Sciatic nerve (tissue), 2 donors: Measurements from ENCODE around the gene SLC25A42. TPM values are rescaled to one million over a fixed set of nuclear protein-coding genes. Genes with fewer than 3 reads are reported as not detected.
A peak's percentile ranks its signal among the peaks of the same experiment; 100 is the strongest.
"Not testable (repeated sequence)": the region's sequence is repeated elsewhere in the genome, so short reads cannot be mapped to it uniquely, and the experiment has no call there.

ENCODE experiments used
- ATAC-seq: fragments of 200-7000 bp; cut with Tn5 transposase; one replicate; pipeline ENCODE4 v1.9.1; 2020; ENCODE audit warnings: mild to moderate bottlenecking, moderate library complexity
- DNase-seq: peaks from one replicate; pipeline ENCODE4 v3.0.0-alpha.2; 2020; ENCODE audit warnings: low spot score
- intact Hi-C: fragments of 100-400 bp; cut with DNase I; formaldehyde crosslinking; loops from one replicate; pipeline ENCODE4 v1.14.2; 2022
- total RNA-seq: library from RNA; stranded (reverse); fragmentation: NEBNext Ultra II Directional; extraction: Animal tissue kit (Norgen Biotek cat#: 25700); gene quantifications from one replicate; pipeline ENCODE4 v1.2.1, GENCODE V29; 2021
- donor health status: DM: no; HTN: no; CAD: no.
- donor health status: DM: no; HTN: no; CAD: no.

Gene SLC25A42
- total RNA-seq, 1 donor from 2014 or later, result 14.8 TPM

DNA sequence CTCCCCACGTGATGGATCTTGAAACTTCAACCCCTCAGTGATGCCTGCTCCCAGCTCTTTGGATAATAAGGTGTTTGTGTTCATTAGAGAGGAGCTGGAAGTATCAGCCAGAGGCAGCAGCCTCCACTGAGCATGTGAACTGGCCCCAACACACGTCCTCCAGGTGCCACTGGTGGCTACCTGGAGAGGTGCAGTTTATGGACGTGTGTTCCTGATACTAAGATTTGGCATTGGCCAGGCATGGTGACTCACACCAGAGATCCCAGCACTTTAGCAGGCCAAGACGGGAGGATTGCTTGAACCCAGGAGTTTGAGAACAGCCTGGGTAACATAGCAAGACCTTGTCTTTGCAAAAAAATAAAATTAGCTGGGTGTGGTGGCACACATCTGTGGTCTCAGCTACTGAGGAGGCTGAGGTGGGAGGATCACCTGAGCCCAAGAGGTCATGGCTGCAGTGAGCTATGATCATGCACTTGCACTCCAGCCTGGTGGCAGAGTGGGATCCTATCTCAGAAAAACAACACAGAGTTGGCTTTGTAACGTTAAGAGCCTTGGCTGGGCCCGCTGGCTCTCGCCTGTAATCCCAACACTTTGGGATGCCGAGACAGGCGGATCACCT is 34.4 kb downstream of the SLC25A42 start:
- intact Hi-C loops, result no loop called here
- ATAC-seq (no peak), DNase-seq (no peak)

DNA sequence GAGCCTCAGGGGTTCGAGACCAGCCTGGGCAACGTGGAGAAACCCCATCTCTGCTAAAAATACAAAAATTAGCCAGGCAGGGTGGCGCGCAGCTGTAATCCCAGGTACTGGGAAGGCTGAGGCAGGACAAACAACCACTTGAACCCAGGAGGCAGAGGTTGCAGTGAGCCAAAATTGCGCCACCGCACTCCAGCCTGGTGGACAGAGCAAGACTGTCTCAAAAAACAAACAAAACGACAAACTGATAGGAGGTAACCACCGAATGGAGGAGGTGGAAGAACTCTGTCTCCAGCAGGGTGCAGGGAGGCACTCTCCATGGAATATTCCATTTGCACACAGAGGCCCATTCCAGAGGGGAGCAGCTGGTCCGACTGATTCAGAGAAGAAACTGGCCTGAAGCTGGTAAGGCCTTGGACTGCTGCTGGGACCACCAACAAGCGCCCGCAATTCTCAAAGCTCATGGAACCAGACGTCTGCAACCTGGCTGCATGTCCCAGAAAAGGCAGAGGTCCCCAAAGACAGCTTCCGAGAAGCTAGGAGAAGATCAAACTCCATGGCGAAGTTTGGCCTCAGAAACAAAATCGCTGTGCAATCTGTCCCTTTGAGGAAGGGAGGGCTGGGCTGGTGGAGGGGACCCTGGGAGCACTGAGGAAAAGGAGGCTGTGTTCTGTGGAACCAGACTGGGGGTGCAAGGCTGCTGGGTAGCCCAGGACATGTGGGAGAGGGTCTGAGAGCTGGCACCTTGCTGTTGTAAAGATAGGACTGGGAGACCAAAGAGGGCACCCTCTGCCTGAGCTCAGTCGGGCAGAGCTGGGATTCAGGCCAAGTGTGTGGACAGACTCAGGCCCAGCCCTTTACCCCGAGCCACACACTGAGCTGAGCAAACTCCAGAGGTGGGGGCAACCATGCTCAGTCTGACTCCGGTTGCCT is 35.2 kb downstream of the SLC25A42 start:
- intact Hi-C loops, result no loop called here
- DNase-seq, result no peak
- ATAC-seq, result peak; percentile 49

DNA sequence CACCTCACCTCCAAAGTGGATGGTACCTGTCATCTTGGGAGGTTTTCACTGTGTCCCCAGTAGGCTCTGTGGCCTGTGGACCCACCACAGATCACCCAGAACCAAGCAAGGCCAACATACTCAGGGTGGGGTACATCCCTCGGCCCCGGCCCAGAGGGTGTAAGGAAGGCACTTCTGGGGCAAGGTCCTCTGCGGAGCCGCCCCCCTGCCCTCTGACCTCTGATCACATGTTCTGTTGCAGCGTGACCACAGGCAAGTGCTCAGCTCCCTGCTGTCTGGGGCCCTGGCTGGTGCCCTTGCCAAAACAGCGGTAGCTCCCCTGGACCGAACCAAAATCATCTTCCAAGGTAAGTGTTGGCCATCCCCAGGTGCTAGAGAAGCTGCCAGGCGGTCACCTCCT is 37.7 kb downstream of the SLC25A42 start:
- DNase-seq (no peak), ATAC-seq (no peak)

DNA sequence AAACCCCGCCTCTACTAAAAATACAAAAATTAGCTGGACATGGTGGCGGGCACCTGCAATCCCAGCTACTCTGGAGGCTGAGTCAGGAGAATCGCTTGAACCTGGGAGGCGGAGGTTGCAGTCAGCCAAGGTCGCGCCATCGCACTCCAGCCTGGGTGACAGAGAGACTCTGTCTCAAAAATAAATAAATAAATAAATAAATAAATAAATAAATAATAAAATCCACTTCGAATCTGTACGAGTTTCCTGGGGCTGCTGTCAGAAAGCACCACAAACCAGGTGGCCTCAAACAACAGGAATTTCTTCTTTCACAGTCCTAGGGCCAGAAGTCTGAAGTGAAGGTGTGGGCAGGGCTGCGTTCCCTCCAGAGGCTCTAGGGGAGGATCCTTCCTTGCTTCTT is 38.8 kb downstream of the SLC25A42 start:
- DNase-seq, ATAC-seq, intact Hi-C loops: not testable (repeated sequence)

More for the DNA sequence above, 37.7 kb downstream of the SLC25A42 start:
- intact Hi-C loops, result no loop called here

DNA sequence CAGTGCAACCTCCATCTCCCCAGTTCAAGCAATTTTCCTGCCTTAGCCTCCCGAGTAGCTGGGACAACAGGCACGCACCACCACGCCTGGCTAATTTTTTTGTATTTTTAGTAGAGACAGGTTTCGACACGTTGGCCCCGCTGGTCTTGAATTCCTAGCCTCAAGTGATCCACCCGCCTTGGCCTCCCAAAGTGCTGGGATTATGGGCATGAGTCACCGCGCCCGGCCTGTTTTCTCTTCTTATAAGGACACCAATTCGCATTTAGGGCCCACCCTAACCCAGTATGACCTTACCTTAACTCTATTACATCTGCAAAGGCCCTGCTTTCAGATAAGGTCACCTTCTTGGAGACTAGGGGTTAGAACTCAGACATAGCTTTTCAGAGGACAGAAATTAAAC is 39.4 kb downstream of the SLC25A42 start:
- intact Hi-C loops, result no loop called here
- no peak for DNase-seq
- no peak for ATAC-seq

DNA sequence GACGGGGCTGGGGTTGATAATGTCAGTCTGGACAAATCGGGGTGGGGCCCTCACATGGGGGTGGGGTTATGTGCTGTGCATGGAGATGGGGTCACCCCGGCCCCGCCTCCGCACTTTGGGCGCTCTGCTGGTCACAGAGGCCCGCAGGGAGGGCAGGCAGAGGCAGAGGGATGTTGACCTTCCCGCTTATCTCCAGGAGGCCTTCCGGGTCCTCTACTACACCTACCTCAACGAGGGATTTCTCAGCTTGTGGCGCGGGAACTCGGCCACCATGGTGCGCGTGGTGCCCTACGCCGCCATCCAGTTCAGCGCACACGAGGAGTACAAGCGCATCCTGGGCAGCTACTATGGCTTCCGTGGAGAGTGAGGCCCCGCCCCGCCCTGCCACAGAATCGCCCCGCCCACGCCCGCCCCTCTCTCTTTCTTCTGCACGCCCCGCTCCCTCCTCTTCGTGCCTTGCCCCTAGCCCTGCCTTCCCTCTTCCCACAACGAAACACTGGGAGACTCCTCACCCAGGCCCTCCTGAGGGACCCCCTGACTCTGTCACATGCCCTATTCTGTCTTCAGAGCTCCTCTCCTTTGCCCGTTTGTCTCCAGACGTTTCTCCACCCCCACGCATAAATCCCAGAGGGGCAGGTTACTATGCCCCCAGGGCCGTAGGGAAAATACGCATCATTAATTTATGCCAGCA is 41.7 kb downstream of the SLC25A42 start:
- peak; percentile 81 for DNase-seq
- intact Hi-C loops, result no loop called here
- ATAC-seq, result peak; percentile 90

DNA sequence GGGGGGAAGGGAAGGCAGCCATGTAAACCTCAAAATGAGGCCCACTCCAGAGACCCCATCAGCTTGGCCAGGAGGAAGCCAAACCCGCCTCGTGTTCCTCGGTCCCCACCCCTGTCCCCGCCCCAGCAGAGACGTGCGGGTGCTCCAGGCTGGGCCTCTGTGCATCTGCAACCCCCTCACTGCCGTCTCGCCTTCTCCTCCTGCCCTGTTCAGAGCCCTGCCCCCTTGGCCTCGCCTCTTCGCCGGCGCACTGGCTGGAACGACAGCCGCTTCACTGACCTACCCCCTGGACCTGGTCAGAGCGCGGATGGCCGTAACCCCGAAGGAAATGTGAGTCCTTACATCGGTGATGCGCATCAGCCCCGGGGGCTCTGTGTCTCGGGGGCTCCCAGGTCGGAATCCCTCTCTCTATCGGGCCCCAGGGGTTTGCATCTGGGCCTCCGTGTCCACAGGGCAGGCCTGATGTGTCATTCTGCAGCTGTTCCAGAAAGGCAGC is 42.3 kb downstream of the SLC25A42 start:
- peak; percentile 56 for ATAC-seq

DNA sequence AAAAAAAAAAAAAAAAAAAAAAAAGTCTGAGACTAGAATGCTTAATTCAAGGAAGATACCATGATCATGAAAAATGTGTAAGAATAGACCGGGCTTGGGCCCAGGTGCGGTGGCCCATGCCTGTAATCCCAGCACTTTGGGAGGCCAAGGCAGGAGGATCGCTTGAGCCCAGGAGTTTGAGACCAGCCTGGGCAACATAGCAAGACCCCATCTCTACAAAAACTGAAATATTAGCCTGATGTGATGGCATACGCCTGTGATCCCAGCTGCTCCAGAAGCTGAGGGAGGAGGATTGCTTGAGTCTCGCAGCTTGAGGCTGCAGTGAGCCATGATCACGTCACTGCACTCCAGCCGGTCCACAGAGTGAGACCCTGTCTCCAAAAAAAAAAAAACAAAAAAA is 43.1 kb downstream of the SLC25A42 start:
- ATAC-seq, intact Hi-C loops, DNase-seq: not testable (repeated sequence)

More for the DNA sequence above, 42.3 kb downstream of the SLC25A42 start:
- intact Hi-C loops, result no loop called here
- no peak for DNase-seq

DNA sequence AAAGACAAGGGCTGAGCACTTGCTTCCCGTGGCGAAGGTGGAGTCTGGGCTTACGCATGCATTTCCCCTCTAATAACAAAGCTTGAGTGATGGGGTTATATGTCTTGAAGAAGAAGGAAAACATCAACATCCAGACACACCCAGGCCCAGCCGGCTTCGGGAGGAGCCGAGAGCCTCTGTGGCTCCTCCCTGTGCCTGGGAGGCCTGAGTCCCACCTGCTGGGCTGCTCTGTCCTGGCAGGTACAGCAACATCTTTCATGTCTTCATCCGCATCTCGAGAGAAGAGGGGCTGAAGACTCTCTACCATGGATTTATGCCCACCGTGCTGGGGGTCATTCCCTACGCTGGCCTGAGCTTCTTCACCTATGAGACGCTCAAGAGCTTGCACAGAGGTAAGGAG is 43.9 kb downstream of the SLC25A42 start:
- intact Hi-C loops, result no loop called here
- ATAC-seq, result no peak
- no peak for DNase-seq

DNA sequence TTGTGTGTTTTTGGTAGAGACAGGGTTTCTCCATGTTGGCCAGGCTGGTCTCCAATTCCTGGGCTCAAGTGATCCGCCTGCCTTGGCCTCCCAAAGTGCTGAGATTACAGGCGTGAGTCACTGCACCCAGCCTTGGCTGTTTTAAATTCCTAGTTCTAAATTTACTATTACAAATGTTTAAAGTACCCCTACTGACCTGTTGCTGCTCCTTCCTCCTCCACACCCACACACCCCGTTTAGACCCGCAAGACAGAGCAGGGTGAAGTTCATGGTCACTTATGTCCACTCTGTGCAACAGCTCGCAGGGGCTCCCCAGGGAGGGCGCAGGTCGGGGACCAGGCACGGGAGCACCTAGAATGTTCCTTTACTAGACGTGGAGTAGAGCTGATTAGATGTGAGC is 45.8 kb downstream of the SLC25A42 start:
- ATAC-seq, result no peak
- no peak for DNase-seq
- intact Hi-C loops, result no loop called here

DNA sequence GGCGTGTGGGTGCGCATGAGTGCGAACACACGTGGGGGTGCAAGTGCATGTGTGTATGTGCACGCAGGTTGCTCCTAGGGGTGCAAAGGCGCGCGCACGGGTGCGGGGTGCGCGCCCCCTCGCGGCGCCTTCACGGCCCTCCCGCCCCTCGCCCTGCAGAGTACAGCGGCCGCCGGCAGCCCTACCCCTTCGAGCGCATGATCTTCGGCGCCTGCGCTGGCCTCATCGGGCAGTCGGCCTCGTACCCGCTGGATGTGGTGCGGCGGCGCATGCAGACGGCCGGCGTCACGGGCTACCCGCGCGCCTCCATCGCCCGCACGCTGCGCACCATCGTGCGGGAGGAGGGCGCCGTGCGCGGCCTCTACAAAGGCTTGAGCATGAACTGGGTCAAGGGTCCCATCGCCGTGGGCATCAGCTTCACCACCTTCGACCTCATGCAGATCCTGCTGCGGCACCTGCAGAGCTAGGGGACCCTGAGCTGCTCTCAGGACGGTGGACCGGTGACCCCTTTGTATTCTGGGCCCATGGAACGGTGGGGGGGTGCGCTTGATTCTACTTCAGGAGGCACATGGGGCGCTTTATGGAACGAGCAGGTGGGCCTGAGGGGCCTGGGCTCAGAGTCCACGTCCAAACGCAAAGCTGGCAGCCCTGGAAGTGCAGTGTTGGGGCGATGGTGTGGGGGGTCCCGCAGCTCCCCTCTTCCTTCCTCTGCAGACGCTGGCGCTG is 46.8 kb downstream of the SLC25A42 start:
- intact Hi-C loops, result no loop called here
- DNase-seq, result no peak
- ATAC-seq, result no peak

DNA sequence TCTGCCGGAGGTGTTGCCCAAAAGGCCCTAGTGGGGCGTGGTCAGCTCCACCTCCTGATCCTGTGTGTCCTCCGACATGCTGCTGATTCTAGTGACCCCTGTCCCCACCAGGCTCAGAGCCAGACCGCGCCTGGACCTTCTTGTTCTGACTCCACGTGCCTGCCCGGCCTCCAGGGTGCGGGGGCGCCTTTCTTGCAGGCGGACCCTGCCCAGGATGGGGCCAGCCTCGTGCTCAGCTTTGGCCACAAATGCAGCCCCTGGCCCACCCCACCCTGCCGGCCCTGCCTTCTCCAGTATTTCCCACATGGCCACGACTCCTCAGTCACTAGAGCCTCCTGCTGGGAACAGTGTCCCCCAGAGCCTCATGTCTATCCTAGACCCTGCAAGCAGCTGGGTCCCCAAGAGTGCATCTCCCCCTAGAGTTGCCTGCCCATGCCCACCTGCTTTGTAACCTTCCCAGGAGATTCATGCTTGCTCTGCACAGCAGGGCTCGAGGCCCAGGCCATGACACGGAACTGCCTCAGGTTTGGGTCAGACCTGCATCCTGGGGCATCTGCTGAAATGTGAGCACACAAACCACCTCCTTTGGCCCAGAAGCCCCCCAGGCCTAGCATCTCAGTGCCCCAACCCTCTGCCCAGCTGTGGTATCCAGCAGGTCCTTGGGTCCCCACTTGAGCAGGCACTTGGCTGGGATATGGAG is 47.5 kb downstream of the SLC25A42 start:
- DNase-seq (no peak), ATAC-seq (peak; percentile 9)
- intact Hi-C loops, result no loop called here

DNA sequence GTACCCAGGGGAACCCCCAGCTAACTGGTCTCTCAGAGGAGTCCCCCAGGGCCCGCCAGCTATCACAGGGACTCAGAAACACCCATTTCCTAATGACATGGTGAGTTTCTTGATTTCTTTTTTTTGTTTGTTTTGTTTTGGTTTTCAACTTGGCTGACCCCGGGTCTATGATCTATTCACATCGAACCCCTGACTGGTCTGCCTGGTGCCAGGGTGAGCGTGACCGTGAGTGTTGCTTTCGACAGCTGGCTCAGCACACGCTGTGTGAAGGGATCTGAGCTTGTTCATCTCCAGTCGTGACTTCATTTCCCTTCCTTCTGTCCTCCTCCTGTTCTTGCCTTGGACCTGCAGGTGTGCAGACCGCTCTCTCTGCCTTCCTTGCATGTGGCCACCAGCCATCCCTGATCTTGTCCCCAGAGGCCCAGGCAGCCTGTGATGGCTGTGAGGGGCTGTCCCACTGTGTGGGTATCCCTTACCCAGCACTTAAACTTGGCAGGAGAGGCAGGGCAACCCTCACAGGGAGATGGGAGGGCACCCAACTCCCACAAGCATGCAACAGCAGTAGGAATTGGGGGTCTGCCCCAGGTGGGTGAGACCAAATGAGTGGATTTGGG is 48.3 kb downstream of the SLC25A42 start:
- DNase-seq, result no peak
- no peak for ATAC-seq
- intact Hi-C loops, result no loop called here

DNA sequence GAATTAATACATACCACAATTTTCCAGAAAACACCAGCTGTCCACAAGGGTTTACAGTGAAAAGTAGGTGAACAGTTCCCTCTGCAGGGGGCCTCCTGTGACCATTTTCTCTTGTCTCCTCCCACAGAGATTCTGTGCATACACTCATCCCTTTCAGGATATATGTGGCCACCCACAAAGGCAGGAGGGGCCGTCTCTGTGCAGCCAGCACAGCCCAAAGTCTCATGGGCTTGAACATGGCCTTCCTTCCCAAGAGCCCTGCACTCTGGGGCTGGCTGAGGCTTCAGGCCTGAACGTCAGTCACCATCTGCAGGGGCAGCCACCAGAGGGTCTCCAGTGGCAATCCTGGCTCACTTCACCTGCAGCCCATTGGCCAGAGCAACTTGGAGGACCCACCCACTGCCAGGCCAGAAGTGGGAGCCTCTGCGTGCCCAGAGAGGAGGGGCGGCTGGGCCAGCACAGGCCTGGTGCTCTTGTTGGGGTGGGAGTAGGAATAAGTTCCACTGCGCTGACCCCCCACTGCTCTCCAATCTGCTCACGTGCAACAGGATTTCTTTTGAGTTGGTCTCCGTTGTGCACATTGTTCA is 49.3 kb downstream of the SLC25A42 start:
- ATAC-seq (peak; percentile 22), DNase-seq (no peak)
- intact Hi-C loops, result no loop called here

DNA sequence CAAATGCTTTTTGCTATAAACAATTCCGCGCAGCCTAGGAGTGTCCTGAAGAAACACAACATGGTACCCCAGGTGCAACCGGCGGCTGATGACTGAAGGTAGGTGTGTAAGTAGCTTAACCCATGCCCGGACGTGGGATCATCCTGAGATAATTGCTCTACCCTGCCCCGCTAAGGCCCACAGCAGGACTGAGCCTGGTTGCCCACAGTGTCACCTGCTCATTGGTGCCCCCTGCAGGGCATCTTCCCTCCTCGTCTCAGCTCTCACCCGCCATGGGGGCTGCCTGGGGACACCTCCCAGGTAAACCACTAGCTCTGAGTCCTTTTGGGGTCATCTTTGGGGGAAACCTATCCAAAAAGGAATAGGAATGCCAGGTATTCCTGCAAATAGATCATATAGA is 52.2 kb downstream of the SLC25A42 start:
- intact Hi-C loops, result no loop called here
- DNase-seq, result no peak

DNA sequence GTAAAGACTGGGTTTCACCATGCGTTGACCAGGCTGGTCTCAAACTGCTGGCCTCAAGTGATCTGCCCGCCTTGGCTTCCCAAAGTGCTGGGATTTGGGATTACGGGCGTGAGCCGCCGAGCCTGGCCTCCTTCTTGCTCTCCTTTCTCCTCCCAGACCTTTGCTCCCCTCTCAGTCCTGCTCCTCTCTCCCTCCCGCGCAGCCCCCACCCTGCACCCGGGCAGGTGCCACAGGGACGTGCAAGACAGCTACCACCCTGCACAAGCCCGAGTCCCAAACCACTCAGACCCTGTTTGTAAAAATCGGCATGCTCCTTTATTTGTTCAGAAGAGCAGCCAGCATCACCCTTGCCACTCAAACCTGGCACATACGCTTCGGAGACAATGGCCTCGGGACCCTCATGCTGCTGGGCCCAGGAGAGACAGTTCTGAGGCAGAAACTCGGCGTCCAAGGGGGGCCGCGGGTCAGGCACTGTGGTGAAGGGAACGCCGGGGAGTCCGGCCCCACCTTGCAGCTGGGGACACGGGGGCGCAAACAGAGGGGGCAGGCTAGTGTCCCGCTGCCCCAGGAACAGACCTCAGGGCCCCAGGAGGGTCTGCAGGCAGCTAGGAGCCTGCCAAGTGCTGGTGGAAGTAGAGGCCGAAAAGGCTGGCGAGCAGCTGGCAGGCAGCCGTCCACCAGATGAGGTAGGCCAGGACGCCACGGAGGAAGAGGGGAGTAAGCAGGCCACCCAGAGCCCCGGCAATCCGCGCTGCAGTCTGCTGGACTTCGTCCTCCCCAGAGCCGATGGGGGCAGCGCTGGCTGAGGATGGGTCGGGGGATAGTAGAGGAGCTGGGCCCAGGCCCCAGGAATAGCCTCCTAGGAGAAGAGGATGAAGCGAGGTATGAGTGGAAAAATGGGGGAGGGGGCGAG is 55.8 kb downstream of the SLC25A42 start:
- DNase-seq (no peak), ATAC-seq (peak; percentile 40)
- intact Hi-C loops, result no loop called here

More for the DNA sequence above, 52.2 kb downstream of the SLC25A42 start:
- no peak for ATAC-seq
